HepG2 (cell line): ENCODE results near the gene DLL4. TPM values are rescaled to one million over a fixed set of nuclear protein-coding genes. Genes with fewer than 3 reads are reported as not detected.
A peak's percentile ranks its signal among the peaks of the same experiment; 100 is the strongest.

Experiments used
- CBX5 ChIP-seq: sonication (generic); formaldehyde crosslinking; IDR thresholded peaks from 2 replicates; pipeline ENCODE4 v1.4.0; 2020; ENCODE audit warnings: missing genetic modification reagents, borderline replicate concordance
- HDAC2 ChIP-seq: sonication (generic); formaldehyde crosslinking; IDR thresholded peaks from 2 replicates; pipeline ENCODE4 v1.4.0; 2020; ENCODE audit warnings: missing genetic modification reagents
- JDP2 ChIP-seq: sonication (generic); formaldehyde crosslinking; IDR thresholded peaks from 2 replicates; pipeline ENCODE4 v1.8.1; 2022; ENCODE audit warnings: missing genetic modification reagents, borderline replicate concordance
- LCORL ChIP-seq, 2 experiments: fragments of 450-650 bp in 1 of 2; sonication (generic) in 1 of 2; formaldehyde crosslinking in 1 of 2; IDR thresholded peaks; 2 replicates each; pipeline versions ENCODE4 v1.5.0 to v1.6.1; 2017 to 2020; ENCODE audit warnings: antibody characterized with exemption in 1 of 2, missing genetic modification reagents in 1 of 2
- MAF1 ChIP-seq: sonication (generic); formaldehyde crosslinking; IDR thresholded peaks from 2 replicates; pipeline ENCODE4 v1.5.0; 2020; ENCODE audit warnings: missing genetic modification reagents, borderline replicate concordance
- RFX3 ChIP-seq: IDR thresholded peaks from 2 replicates; pipeline ENCODE4 v1.6.1; 2016; ENCODE audit warnings: missing biosample characterization, missing genetic modification reagents
- TFDP1 ChIP-seq: IDR thresholded peaks from 2 replicates; pipeline ENCODE4 v1.6.1; 2016; ENCODE audit warnings: missing compliant biosample characterization, missing genetic modification reagents, borderline replicate concordance
- WIZ ChIP-seq: sonication (generic); formaldehyde crosslinking; IDR thresholded peaks from 2 replicates; pipeline ENCODE4 v1.5.1; 2020; ENCODE audit warnings: mild to moderate bottlenecking, missing genetic modification reagents
- ZBTB8A ChIP-seq: sonication (generic); formaldehyde crosslinking; IDR thresholded peaks from 2 replicates; pipeline ENCODE4 v1.4.0; 2020; ENCODE audit warnings: mild to moderate bottlenecking, low read depth, missing genetic modification reagents, borderline replicate concordance
- ZFP36L2 ChIP-seq: sonication (generic); formaldehyde crosslinking; IDR thresholded peaks from 2 replicates; pipeline ENCODE4 v1.4.0; 2020; ENCODE audit warnings: missing genetic modification reagents
- ZFP62 ChIP-seq: sonication (generic); formaldehyde crosslinking; IDR thresholded peaks from 2 replicates; pipeline ENCODE4 v1.4.0; 2020; ENCODE audit warnings: missing genetic modification reagents
- ZMYM3 ChIP-seq: sonication (generic); formaldehyde crosslinking; IDR thresholded peaks from 2 replicates; pipeline ENCODE4 v1.5.1; 2020; ENCODE audit warnings: mild to moderate bottlenecking, missing genetic modification reagents
- ZNF24 ChIP-seq: fragments of 450-650 bp; IDR thresholded peaks from 2 replicates; pipeline ENCODE4 v1.6.1; 2017; ENCODE audit warnings: antibody characterized with exemption, mild to moderate bottlenecking
- ZNF318 ChIP-seq: sonication (generic); formaldehyde crosslinking; IDR thresholded peaks from 2 replicates; pipeline ENCODE4 v1.4.0; 2020; ENCODE audit warnings: mild to moderate bottlenecking, missing genetic modification reagents
- ZNF350 ChIP-seq: sonication (generic); formaldehyde crosslinking; IDR thresholded peaks from 2 replicates; pipeline ENCODE4 v1.4.0; 2020; ENCODE audit warnings: mild to moderate bottlenecking, low read depth, missing genetic modification reagents, borderline replicate concordance
- ZNF451 ChIP-seq: sonication (generic); formaldehyde crosslinking; IDR thresholded peaks from 2 replicates; pipeline ENCODE4 v1.5.0; 2020; ENCODE audit warnings: mild to moderate bottlenecking, missing genetic modification reagents
- ZNF747 ChIP-seq: sonication (generic); formaldehyde crosslinking; IDR thresholded peaks from 2 replicates; pipeline ENCODE4 v1.8.1; 2023; ENCODE audit warnings: missing genetic modification reagents, mild to moderate bottlenecking, borderline replicate concordance
- ZNF766 ChIP-seq: sonication (generic); formaldehyde crosslinking; IDR thresholded peaks from 2 replicates; pipeline ENCODE4 v1.5.0; 2020; ENCODE audit warnings: missing genetic modification reagents, borderline replicate concordance
- ZNF772 ChIP-seq: sonication (generic); formaldehyde crosslinking; IDR thresholded peaks from 2 replicates; pipeline ENCODE4 v1.5.0; 2020; ENCODE audit warnings: mild to moderate bottlenecking, missing genetic modification reagents
- ZNF83 ChIP-seq: sonication (generic); formaldehyde crosslinking; IDR thresholded peaks from 2 replicates; pipeline ENCODE4 v1.4.0; 2020; ENCODE audit warnings: missing genetic modification reagents, mild to moderate bottlenecking, borderline replicate concordance
- ZSCAN31 ChIP-seq: sonication (generic); formaldehyde crosslinking; IDR thresholded peaks from 2 replicates; pipeline ENCODE4 v1.5.0; 2020; ENCODE audit warnings: low read depth, mild to moderate bottlenecking, missing genetic modification reagents
- polyA plus RNA-seq, 8 experiments: library from polyadenylated mRNA; depleted of rRNA in 3 of 8; stranded (reverse) in 7 of 8; unstranded in 1 of 8; fragments of >200 nt; fragmentation: Illumina TruSeq in 4 of 8; extraction: Trizol in 4 of 8; gene quantifications; 2 replicates each; pipeline versions ENCODE4 v1.2.1 to v1.2.3, GENCODE V29; 2011 to 2016; ENCODE audit warnings: low read depth in 4 of 8, missing spikeins in 1 of 8, mixed read lengths in 1 of 8; ENCODE audit not compliant: insufficient read depth in 1 of 8
- total RNA-seq, 5 experiments: library from RNA; depleted of rRNA; stranded (reverse); fragments of >200 nt; fragmentation: Illumina TruSeq; extraction: Trizol; gene quantifications; 2 replicates each; pipeline ENCODE4 v1.2.3, GENCODE V29; 2016; ENCODE audit warnings: low read depth in 1 of 5

Gene DLL4
- total and polyA plus RNA-seq, 2 of the 13 experiments (the other 11 are each of a cell fraction or from before 2014, with no cell fraction given) = 0.20 to 0.25 TPM

- no peak for TF ChIP-seq ZFP62 (CRISPR knock-in tag)
- no peak for TF ChIP-seq ZNF318
- TF ChIP-seq JDP2 (CRISPR knock-in tag) = no peak
- peak; percentile 24; the same call in 1 of the 2 replicates for TF ChIP-seq CBX5 (CRISPR knock-in tag)
- no peak for TF ChIP-seq ZNF24
- TF ChIP-seq TFDP1 = no peak
- TF ChIP-seq WIZ = no peak
- peak; percentile 53; the same call in 1 of the 2 replicates for TF ChIP-seq ZNF747 (CRISPR knock-in tag)
- no peak for TF ChIP-seq ZBTB8A (CRISPR knock-in tag)
- TF ChIP-seq ZMYM3 (CRISPR knock-in tag) = no peak
- TF ChIP-seq ZNF766 = no peak
- no peak for TF ChIP-seq ZSCAN31 (CRISPR knock-in tag)
- no peak for TF ChIP-seq RFX3 (CRISPR knock-in tag)
- TF ChIP-seq MAF1 (CRISPR knock-in tag) = no peak
- TF ChIP-seq ZNF772 (CRISPR knock-in tag) = 0 out of 2 replicates have a peak, but pooled peaks have one; percentile 40
- TF ChIP-seq ZNF451 = no peak; the same call in 1 of the 2 replicates
- no peak for TF ChIP-seq ZNF83
- TF ChIP-seq LCORL (IDR thresholded peaks at IDR 0.05) = no peak
- TF ChIP-seq LCORL (CRISPR knock-in tag; IDR thresholded peaks at IDR 0.05) = peak; percentile 77
- peak; percentile 46; the same call in 1 of the 2 replicates for TF ChIP-seq HDAC2 (CRISPR knock-in tag)
- peak; percentile 52; the same call in 1 of the 2 replicates for TF ChIP-seq ZNF350 (CRISPR knock-in tag)
- TF ChIP-seq ZFP36L2 (CRISPR knock-in tag) = no peak
Measured at GRCh38 chr15:40906091-40906990, 22.8 kb upstream of the DLL4 start (continued).
